ENCODE data around the gene VARS2.

VARS2 gene

DNA sequence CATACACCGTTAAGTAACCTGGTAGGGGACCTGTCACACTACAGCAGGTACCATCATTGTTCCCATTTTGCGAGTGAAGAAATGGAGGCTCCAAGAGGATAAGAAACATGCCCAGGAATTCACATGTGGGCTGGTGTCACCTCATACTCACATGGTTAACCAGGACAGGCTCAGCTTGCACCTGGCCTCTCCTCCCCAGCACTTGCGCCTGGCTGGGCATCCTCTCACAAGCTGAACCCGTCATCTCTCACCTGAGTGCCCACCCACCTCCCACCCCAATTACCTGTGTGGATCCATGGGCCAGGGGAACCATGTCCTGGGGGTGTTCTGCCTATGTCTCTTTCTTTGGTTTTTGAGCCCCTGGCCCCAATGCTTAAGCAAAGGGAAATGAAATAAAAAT lies 16.5 kb downstream of the VARS2 start:
- DNase-seq (ENCODE audit: low read depth): no peak

DNA sequence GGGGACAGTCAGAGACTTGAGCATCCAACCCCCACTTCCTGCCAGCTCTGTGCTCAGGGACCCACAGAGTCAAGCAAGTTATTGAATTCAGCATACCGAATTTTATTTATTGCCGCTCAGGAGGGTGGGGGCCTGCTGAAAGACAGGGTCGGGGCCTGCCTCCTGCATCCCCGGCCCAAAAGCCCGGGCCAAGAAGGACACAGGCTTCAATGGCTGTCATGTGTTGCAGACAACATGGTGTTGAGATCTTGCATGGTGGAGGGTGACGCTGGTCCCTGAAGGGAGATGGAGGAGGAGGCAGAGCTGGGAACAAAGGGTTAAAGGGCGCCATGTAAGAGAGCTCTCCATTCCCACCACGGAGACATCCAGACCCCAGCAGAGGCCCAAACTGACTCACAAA lies 17.2 kb downstream of the VARS2 start:
- no peak for DNase-seq (ENCODE audit: low read depth)

GRCh38 chr6:30931969-30932645 lies 18.1 kb downstream of the VARS2 start, which contains the start of gene SFTA2:
SFTA2 (minus strand) TSS chr6:30932170; CDS start chr6:30932096, 74 bp downstream.
- no peak for DNase-seq (ENCODE audit: low read depth)

DNA sequence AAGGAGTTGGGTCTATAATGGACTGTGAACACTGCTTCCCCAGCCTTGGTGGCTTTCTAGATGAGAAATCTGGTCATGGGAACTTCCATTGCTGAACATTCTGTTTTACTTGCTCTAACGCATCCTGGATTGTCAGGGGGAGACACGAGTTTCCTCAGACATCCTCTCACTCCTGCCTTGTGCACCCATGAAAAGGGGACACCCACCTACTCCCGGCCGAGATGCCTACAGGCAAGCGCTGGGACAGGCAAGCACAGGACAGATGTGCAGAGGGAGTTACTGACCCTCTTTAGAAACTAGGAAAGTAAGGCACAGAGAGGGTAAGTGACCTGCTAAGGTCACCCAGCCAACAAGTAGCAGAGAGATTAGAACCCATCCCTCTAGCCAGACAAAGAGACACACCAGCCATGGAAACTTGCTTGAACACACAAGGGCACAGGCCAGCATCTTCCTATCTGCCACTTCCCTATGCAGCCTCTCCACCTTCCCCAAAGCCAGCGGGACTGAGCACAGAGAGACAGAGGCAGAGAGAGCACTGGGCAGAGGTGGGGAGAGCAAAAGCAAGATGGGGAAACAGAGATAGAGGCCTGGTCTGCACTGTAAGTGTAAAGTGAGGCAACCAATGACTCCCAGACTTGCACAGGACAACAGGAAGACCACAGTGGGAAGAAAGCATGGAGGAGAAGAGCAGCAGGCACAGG lies 18.8 kb downstream of the VARS2 start:
- DNase-seq (ENCODE audit: low read depth): no peak

DNA sequence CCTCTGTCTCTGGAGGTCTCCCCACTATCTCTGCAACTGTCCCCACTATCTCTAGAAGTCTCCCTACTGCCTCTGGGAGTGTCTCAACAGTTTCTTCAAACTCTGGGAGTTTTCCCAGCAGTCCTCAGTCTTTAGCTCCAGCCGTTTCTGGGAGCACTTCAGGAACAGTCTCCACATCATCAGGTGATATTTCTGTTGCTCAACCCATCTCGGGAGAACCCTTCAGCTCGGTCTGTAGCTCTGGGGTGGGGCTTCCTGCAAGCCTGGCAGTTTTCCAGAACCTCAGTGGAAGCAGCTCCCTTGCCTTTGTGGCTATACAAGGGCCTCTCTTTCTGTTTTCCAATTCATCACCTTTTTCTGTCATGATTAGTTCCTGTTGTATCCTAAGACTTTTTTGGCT lies 21.0 kb downstream of the VARS2 start:
- DNase-seq (ENCODE audit: low read depth): no peak

- no peak for DNase-seq (ENCODE audit: low read depth)
These were observed 23.2 kb downstream of the VARS2 start for GRCh38 chr6:30937265-30937664.

DNA sequence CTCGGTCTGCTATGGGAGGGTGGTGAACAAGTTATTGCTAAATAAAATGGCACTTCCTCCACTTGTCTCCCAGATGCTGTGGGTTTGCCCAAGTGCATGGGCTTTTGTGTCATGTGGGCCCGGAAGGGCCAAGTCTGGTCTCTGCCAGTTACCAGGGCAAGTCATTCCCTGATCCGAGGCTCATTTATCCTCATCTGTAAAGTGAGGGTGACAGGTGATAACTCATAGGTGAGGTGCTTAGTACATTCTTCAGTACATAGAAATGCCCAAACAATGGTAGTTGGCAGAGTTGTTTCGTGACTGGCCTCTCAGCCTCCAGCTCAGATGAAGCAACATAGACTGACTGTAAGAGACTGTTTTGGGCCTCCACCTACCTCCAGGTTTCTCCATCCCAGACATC lies 24.7 kb downstream of the VARS2 start:
- no peak for DNase-seq (ENCODE audit: low read depth)

GRCh38 chr6:30939473-30939872 lies 25.4 kb downstream of the VARS2 start:
- DNase-seq (ENCODE audit: low read depth): no peak

DNA sequence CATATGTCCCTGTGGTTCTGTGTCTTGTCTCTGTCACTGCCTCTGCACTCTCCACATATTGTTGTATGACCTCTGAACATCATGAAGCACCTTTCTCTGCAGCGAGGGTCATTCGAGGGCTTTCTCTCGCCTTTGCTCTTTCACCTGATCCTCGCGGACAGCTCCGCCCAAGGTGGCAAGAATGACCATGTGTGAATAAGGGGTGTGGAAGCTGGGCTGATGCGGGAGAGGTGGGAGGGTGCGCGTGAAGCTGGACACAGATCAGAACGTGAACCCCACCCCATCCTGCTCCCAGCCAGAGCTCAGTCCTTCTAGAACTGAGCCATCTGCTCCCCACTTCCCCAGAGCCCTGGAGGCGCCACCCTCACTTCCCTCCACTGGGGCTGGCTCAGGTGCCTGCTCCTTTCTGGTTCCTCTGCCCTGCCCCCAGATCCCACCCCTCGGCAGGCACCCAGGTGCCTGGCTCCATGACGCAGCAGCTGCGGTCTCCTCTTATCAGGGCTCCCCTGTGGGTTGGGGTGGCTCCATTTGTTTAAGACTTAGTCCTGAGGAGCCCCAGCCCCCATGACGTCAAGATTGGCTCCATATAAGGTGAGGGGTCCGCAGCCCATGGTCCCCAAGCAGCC lies 26.4 kb downstream of the VARS2 start, which contains the start of gene MUCL3:
MUCL3 (plus strand) TSS at position 613 of the 626 bp plus-strand sequence. CDS start 27 bp downstream, outside the sequence.
- no peak for DNase-seq (ENCODE audit: low read depth)

DNA sequence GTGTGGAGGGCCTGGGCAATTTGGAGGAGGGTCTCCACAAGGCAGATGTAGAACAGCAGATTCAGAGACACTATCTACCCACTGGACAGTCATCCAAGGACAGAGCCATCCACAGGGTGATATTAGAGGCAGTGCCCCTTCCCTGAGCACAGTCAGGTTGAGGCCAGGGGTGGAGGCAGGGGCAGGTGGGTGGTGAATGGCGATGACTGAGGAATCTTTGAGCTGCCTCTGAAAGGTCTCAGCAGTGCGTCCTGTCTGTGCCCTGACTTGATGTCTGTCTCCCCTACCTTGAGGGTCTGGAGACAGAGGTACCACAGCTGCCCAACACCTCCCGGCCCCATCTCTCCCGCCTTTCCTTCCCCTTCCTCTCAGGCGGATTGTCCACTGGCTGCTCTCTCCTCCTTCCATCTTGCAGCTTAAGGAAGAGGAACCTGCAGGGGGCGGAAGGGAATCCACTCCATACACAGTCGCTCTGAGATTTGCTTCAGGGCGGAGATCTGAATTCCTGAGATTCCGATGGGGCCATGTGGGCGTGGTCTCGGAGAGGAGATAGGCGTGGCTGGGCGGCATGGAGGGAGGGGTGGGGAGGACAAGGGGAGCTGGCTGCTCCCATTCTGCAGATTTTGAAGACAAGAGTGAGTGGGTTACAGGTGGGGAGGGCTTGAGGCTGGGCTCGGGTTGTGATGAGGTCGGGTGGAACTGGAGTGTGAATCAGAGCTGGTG lies 28.5 kb downstream of the VARS2 start:
- peak; percentile 53 for DNase-seq (ENCODE audit: low read depth)

GRCh38 chr6:30944051-30944450 lies 30.0 kb downstream of the VARS2 start:
- DNase-seq (ENCODE audit: low read depth): no peak

DNA sequence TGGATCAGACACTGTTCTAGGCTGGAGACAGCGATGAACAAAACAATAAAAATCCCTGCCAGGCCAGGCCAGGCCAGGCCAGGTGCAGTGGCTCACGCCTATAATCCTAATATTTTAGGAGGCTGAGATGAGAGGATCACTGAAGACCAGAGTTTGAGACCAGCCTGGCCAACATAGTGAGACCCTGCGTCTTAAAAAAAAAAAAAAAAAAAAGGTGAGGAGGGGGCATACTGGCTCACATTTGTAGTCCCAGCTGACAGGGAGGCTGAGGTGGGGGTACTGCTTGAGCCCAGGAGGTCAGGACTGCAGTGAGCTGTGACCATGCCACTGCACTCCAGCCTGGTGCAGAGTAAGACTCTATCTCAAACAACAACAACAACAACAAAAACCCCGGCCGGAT lies 31.2 kb downstream of the VARS2 start:
- no peak for DNase-seq (ENCODE audit: low read depth)

- DNase-seq (ENCODE audit: low read depth): no peak
These were observed 33.2 kb downstream of the VARS2 start for GRCh38 chr6:30947231-30947630.

DNA sequence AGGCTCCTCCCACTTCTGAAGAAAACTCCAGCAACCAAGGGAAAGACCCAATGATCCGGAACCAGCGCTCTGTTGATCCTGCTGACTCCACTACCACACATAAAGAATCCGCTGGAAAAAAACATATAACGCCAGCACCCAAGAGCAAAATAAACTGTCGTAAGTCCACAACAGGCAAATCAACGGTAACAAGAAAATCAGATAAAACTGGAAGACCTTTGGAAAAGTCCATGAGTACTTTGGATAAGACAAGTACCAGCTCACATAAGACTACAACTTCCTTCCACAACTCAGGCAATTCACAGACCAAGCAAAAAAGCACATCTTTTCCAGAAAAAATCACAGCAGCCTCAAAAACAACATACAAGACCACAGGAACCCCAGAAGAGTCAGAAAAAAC lies 34.8 kb downstream of the VARS2 start:
- DNase-seq (ENCODE audit: low read depth): no peak

DNA sequence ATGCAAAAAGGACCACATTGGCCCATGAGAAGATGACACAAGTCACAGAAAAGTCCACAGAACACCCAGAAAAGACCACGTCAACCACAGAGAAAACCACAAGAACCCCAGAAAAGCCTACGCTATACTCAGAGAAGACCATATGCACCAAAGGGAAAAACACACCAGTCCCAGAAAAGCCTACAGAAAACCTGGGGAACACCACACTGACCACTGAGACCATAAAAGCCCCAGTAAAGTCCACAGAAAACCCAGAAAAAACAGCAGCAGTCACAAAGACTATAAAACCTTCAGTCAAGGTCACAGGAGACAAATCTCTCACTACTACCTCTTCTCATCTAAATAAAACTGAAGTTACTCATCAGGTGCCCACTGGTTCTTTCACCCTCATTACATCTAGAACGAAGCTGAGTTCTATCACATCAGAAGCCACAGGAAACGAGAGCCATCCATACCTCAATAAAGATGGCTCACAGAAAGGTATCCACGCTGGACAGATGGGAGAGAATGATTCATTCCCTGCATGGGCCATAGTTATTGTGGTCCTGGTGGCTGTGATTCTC lies 38.0 kb downstream of the VARS2 start:
- DNase-seq (ENCODE audit: low read depth): no peak

DNA sequence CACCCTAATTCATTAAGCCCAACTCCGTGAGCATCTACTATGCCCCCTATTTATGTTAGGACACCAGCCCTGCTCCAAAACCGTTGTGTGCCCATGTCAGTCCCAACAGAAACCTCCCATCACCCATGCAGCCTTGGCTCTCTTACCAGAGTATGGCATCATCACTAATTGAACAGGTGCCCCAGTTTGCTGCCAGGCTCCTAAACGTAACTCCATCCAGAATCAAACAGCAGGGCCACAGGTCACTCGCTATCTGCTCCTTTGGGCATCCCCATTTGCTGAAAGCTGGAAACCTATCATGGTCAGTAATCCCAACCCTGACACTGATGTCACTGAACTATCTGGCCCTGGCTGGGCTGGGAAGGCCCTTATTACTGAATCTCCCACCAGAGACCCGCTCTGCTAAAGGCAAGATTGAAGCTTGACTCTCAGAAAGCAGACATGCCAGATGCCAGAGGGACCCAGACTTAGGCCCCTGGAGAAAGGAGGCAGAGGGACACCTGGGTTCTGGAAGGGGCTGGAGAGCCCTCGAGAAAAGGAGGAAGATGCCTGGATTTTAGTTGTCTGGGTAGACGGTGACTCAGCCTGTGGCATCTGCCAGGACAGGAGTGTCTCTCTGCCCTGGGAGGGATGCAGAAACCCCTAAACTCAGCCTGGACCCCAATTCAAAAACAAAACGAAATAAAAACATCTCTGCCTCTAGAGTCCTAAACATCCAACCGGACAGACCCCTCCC lies 40.8 kb downstream of the VARS2 start:
- DNase-seq (ENCODE audit: low read depth): no peak

- DNase-seq (ENCODE audit: low read depth): no peak
These were observed 41.5 kb downstream of the VARS2 start for GRCh38 chr6:30955367-30956042.

DNA sequence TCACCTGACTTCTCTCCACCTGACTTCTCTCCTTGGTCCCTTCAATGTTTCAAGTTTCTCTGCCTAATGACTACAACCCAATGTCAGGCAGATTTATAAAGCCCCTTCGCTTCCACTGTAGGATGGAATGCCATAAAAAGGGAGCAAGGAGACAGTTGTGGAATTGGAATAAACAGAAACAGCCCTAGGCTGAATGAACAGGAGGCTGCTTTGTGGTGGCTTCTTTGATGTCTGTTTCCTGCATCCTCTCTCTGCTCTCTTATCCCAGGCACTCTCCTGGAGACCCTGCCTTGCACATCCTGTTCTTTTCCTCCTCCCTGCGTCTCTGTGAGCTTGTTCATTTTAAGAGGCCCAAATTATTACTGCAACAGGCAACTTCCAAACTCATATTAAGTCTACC lies 43.7 kb downstream of the VARS2 start:
- no peak for DNase-seq (ENCODE audit: low read depth)

GRCh38 chr6:30960907-30961673 lies 47.1 kb downstream of the VARS2 start:
- no peak for DNase-seq (ENCODE audit: low read depth)

GRCh38 chr6:30962716-30963115 lies 48.7 kb downstream of the VARS2 start:
- no peak for DNase-seq (ENCODE audit: low read depth)

Data from HS-5 (cell line).